Activated T-helper 1 cell treated with anti-CD3 and anti-CD28 coated beads, Interleukin-12 subunit alpha, Interleukin-12 subunit beta, Interleukin-2, Interleukin-4 antibody, amounts not matched to agents 30 ng/mL and 10 ng/mL and 1 ng/mL, durations not matched to agents 14 hours and 24 hours and 36 hours (primary cell): ENCODE results near the gene PRSS50. TPM values are rescaled to one million over a fixed set of nuclear protein-coding genes. Genes with fewer than 3 reads are reported as not detected.

Experiments
- DNase-seq: peaks from one replicate; pipeline ENCODE4 v3.0.0; 2021; ENCODE audit warnings: low spot score
- H3K27ac Mint-ChIP-seq: one replicate; pipeline ENCODE4 v1.8.0; 2021; ENCODE audit warnings: mild to moderate bottlenecking, mixed read lengths
- H3K27me3 Mint-ChIP-seq: one replicate; pipeline ENCODE4 v1.8.0; 2022; ENCODE audit warnings: mild to moderate bottlenecking, moderate library complexity, mixed read lengths; ENCODE audit not compliant: insufficient read depth
- H3K36me3 Mint-ChIP-seq: one replicate; pipeline ENCODE4 v1.8.0; 2021; ENCODE audit warnings: low read depth, mixed read lengths
- H3K4me1 Mint-ChIP-seq: one replicate; pipeline ENCODE4 v1.8.0; 2021; ENCODE audit warnings: low read depth, mixed read lengths
- H3K4me3 Mint-ChIP-seq: one replicate; pipeline ENCODE4 v1.8.0; 2021; ENCODE audit warnings: mild to moderate bottlenecking, moderate library complexity, mixed read lengths
- H3K9me3 Mint-ChIP-seq: one replicate; pipeline ENCODE4 v1.8.0; 2021; ENCODE audit warnings: mixed read lengths
- intact Hi-C: fragments of 100-400 bp; cut with micrococcal nuclease; formaldehyde crosslinking; loops from one replicate; pipeline ENCODE4 v1.15.1; 2024
- total RNA-seq: library from RNA; stranded (reverse); gene quantifications from 2 replicates; pipeline ENCODE4 v1.2.3, GENCODE V29; 2022

PRSS50 gene
- total RNA-seq, 1 donor from 2014 or later = not detected

DNA sequence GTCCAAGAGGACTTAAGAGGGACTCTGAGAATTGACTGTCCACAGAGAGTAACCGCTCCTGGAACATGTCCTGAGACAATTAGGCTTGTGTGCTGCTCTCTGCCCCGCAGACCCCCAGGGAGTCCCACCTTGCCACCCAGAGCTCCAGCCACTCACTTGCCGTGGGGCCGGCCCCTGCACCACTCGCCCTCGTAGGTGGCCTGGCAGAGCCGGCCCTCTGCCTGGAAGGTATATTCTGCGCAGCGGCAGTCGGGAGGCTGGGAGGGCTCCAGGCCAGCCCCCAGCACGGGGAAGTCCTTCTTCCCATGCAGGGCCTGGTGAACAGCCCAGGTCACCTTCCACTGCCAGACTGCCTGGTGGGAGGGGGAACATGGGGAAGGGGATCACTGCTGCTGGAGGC is 34.7 kb downstream of the PRSS50 start:
- no peak for DNase-seq
- no peaks in the 10 kb centered on the region for H3K27me3 Mint-ChIP-seq
- H3K4me1 Mint-ChIP-seq = no peaks in the 10 kb centered on the region
- no peak overlapping the region for H3K27ac Mint-ChIP-seq
- no peak overlapping the region for H3K4me3 Mint-ChIP-seq
- H3K9me3 Mint-ChIP-seq = no peaks in the 10 kb centered on the region
- no peaks in the 10 kb centered on the region for H3K36me3 Mint-ChIP-seq
- intact Hi-C loops = no loop called here

DNA sequence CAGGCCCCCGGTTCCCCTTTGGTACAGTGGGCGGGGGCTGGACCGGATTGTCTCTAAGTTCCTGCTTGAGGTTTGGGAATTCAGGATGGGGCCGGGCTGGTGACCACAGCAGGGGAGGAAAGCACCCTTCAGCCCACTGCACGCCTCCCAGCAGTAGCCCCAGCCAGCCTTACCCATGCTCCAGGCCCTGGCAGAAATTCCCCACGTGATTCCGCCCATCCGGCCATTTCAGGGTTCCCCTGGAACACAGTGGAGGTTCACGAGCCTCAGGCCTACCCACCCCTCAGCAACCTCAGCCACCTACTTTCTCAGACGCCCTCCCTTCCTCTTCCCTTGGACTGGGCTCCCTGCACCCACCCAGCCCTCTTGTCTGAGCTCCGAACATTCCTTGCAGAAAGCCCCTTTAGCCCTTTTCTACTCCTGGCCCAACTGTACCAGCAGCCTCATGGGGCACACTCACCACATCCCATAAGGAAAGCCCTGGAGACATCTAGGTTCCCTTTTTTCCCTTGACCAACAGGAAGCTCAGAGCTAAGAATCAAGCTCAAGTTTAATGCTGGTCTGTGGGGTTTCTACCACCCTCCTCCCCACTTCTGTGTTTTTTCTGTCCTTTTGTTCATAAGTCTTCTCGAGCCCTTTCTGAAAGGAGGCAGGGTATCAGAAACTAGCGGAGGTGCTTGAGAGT is 35.7 kb downstream of the PRSS50 start:
- intact Hi-C loops = no loop called here
- Mint-ChIP-seq H3K27ac (no peak overlapping the region), H3K9me3 (no peaks in the 10 kb centered on the region), H3K36me3 (no peaks in the 10 kb centered on the region), H3K4me3 (no peak overlapping the region), H3K27me3 (no peaks in the 10 kb centered on the region), H3K4me1 (no peaks in the 10 kb centered on the region)
- no peak for DNase-seq

DNA sequence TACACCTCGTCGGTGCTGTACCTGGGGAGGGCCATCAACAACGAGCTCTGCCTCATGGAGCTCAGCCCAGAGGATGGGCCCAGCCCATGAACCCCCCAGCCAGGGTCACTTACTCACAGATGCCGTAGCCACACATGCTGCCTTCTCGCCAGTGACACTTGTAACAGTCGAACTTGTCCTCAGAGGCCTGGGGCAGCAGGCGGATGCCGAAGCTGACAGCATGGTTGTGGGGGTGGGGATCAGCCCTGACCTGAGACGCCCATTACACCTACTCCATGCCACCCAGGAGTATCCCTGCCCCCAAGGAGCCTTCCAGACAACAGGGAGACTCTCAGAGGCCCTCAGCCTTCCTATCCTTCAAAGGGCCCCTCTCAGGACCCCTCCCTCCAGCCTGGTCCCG is 36.3 kb downstream of the PRSS50 start:
- Mint-ChIP-seq H3K27ac (no peak overlapping the region), H3K9me3 (no peaks in the 10 kb centered on the region), H3K36me3 (no peaks in the 10 kb centered on the region), H3K4me1 (no peaks in the 10 kb centered on the region), H3K27me3 (no peaks in the 10 kb centered on the region), H3K4me3 (no peak overlapping the region)
- no peak for DNase-seq
- intact Hi-C loops = no loop called here

DNA sequence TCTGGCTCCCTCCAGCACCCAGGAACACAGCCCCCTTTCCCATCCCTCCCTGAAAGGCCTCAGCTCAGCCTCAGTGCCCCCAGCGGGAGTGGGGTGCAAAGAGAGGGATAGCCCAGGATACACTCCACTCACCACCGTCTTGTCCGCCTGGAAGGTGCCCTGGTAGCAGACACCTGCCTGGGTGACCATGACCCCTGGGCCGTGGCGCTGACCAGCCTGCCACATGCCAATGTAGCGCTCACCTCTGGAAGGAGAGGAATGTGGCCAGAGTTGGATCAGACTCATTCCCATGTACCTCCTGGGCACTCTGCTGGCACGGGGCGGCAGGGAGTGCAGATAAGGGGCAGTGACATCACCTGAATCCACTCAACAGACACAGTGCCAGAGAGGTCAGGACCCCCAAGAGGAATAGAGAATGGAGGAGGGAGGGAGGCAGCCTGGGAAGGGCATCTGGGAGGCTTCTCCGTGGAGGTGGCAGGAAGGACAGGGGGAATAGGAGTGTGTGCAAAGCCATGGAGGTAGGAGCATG is 37.3 kb downstream of the PRSS50 start:
- Mint-ChIP-seq H3K4me3 (no peak overlapping the region), H3K27me3 (no peaks in the 10 kb centered on the region), H3K27ac (no peak overlapping the region), H3K4me1 (no peaks in the 10 kb centered on the region), H3K9me3 (no peaks in the 10 kb centered on the region), H3K36me3 (no peaks in the 10 kb centered on the region)
- intact Hi-C loops = no loop called here
- DNase-seq = no peak

DNA sequence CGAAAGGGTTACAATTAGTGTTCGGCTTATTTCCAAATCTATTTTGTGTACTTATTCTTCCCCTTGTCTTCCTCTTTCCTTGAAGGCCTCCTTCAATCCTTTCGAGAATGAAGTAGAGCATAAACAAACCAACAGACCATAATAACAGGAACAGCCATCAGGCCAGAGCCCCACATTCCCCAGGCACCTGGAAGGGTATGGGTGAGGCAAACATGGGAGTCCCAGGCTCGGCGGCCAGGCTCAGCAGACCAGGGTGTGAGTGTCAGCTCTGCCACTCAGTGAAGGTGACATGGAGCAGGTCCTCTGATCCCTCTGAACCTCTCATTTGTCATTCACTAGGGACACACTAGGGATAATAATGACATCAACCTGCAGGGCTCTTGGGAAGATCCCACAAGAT is 38.0 kb downstream of the PRSS50 start:
- Mint-ChIP-seq H3K27me3 (no peaks in the 10 kb centered on the region), H3K9me3 (no peaks in the 10 kb centered on the region), H3K27ac (no peak overlapping the region), H3K36me3 (no peaks in the 10 kb centered on the region), H3K4me1 (no peaks in the 10 kb centered on the region), H3K4me3 (no peak overlapping the region)
- DNase-seq = no peak
- intact Hi-C loops = no loop called here

DNA sequence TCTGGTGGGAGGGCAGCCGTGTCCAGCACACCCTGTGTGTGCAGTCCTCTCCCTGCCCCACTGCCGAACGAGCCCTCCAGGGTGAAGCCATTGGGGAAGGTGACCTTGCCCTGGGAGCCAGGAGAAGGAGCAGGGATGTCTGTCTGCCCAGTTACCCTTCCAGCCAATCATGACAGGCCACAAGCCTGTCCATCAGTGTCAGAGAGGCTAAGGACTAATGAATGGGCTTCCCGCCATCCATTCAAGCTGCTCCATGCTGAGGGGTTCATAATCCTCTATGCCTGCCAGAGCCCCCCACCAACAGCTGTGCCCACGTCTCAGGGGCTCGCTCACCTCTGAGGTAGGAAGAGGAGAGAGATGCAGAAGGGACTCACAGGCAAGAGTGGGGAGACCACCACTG is 39.4 kb downstream of the PRSS50 start:
- intact Hi-C loops = no loop called here
- Mint-ChIP-seq H3K9me3 (no peaks in the 10 kb centered on the region), H3K4me1 (no peaks in the 10 kb centered on the region), H3K36me3 (no peaks in the 10 kb centered on the region), H3K27ac (no peak overlapping the region), H3K4me3 (no peak overlapping the region), H3K27me3 (no peaks in the 10 kb centered on the region)
- DNase-seq = no peak

DNA sequence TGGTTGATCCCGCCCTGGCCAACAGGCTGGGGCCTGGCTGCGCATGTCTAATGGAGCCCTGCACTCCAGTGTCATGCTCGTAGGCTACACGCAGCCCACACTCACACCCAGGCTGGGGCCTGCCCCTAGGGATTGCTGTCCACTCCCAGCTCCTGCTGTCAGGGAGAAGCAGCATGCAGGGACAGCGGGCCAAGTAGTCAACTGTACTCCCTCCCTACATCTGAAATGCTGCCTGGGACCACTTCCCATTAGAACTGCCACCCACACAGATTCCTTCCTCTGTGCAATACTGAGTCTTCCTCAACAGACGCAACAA is 40.3 kb downstream of the PRSS50 start:
- no peak overlapping the region for H3K27ac Mint-ChIP-seq
- intact Hi-C loops = no loop called here
- H3K4me3 Mint-ChIP-seq = no peak overlapping the region
- no peaks in the 10 kb centered on the region for H3K27me3 Mint-ChIP-seq
- H3K9me3 Mint-ChIP-seq = no peaks in the 10 kb centered on the region
- H3K4me1 Mint-ChIP-seq = no peaks in the 10 kb centered on the region
- no peaks in the 10 kb centered on the region for H3K36me3 Mint-ChIP-seq
- DNase-seq = no peak

DNA sequence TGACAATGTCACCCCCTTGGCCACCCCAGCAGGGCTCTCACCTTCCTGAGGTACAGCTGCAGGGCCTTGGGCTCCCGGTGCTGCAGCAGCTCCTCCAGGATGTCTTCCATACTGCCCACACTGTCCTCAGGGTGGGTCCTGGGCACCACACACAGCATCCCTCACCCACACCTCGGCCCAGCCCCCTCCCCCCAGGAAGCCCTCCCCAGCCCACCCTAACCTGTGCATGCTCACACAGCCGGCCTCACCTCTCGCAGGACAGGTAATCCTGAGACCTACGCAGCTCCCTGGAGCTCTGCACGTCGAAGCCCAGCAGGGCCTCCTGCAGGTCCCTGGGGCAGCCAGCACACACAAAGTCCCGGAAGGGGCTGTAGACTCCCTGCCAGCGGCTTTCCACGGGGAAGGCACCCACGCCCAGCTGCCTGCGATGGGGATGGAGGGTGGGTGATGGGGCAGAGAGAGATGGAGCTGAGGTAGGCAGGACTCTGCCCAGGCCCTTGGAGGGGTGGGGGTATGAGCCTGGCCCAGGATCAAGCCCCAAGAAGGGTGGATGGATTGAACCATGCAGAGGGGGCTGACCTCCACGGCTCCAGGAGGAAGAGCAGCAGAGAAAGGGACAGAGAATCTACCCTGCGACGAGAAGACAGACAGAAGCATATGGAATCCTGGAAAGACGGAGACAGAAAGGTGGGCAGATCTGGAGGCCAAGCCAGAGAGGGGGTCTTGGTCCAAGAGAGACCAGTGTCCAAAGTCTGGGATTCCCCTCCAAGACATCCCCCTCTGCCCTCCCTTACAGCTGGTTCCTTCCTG is 40.9 kb downstream of the PRSS50 start:
- H3K4me1 Mint-ChIP-seq = no peaks in the 10 kb centered on the region
- no peaks in the 10 kb centered on the region for H3K9me3 Mint-ChIP-seq
- no peaks in the 10 kb centered on the region for H3K36me3 Mint-ChIP-seq
- no peak overlapping the region for H3K4me3 Mint-ChIP-seq
- no peak overlapping the region for H3K27ac Mint-ChIP-seq
- DNase-seq = no peak
- H3K27me3 Mint-ChIP-seq = no peaks in the 10 kb centered on the region
- intact Hi-C loops = no loop called here

DNA sequence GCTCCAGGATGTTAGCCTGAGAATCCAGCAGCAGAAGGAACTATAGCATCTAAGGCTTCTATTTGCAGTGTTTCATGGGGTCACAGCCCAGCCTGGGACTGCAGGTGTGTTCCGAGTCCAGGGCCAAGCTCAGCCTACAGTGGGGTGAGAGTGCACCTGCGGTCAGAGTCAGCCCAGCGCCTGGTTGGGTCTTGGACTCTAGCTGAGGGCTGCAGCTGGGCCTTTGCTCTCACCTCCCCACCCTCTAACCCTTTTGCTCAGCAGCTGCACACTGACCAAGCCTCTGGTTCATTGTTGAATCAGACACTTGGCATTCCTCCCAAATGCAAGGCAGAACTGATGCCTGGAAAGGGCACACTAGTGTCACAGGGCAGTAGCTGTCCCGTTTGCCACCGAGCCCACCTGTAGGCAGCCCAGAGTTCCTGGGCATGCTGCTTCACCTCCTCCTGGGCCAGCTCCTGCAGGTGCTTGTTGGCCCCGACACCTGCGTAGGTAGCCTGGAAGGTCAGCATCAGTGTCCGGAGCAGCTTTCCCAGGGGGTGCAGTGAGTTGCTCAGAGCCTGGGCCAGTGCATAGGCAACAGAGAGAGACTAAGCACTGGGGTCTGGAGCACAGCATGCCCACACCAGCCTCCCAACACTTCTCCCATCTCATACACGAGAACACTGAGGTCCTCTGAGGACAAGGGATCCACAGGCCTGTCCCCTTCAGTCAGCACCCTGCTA is 41.7 kb downstream of the PRSS50 start:
- H3K4me3 Mint-ChIP-seq = no peak overlapping the region
- H3K27ac Mint-ChIP-seq = no peak overlapping the region
- intact Hi-C loops = no loop called here
- DNase-seq = no peak
- no peaks in the 10 kb centered on the region for H3K36me3 Mint-ChIP-seq
- H3K27me3 Mint-ChIP-seq = no peaks in the 10 kb centered on the region
- no peaks in the 10 kb centered on the region for H3K4me1 Mint-ChIP-seq
- H3K9me3 Mint-ChIP-seq = no peaks in the 10 kb centered on the region

DNA sequence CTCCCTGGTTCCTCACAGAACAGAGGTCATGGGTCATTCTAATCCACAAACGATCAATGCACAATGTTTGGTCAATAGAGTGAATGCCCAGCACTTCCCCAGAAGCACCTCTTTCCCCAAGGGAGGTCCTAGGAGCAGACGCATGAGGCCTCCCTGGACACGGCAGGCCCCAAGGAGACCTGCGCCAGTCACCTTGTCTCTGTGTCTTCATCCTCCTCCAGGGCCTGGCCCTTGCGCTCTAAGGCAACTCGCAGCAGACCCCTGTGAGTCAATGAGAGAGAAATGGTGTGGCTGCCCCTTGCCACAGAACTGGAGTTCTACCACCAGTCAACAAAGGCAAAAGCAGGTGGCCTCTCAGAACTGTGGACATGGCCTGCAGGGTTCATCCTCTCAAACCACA is 42.2 kb downstream of the PRSS50 start:
- Mint-ChIP-seq H3K27me3 (no peaks in the 10 kb centered on the region), H3K27ac (no peak overlapping the region), H3K9me3 (no peaks in the 10 kb centered on the region), H3K4me3 (no peak overlapping the region), H3K36me3 (no peaks in the 10 kb centered on the region), H3K4me1 (no peaks in the 10 kb centered on the region)
- intact Hi-C loops = no loop called here
- no peak for DNase-seq

DNA sequence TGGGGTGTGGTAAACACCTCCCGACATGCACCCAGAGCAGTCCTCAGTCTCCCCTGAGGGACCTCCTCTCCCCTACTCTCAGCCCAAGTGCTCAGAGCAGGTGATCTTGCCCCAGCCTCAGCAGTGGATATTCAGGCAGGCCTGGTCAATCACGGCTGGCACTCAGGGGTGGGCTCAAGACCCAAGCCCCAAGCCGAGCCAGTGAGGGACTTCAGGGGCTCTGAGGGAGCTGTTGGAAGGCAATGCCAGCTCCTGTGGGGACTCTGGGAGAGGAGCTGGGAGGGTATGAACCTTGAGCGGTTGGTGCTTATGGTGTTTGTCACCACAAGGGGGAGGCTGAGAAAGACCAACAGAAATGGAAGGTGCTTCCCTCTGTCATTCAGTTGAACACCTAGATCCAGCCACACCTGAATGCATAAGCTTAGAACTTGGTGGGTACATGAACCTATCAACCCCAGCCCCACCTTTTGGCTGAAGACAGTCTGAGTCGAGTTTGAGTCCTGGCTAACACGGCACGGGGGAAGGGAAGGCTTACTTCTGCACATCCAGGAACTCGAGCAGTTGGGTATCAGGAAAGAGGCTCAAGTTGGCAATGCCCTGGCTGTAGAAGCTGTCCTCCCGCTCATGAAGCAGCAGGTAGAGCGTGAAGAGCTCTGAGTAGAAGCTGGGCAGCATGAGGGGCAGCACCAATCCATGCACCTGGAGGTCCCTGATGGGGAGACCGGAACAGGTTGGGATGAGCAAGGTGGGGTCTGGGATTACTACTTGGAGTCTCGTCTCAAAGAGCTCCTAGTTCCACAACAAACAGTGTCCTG is 43.4 kb downstream of the PRSS50 start:
- H3K27me3 Mint-ChIP-seq = no peaks in the 10 kb centered on the region
- H3K4me3 Mint-ChIP-seq = no peak overlapping the region
- H3K27ac Mint-ChIP-seq = no peak overlapping the region
- intact Hi-C loops = no loop called here
- H3K36me3 Mint-ChIP-seq = no peaks in the 10 kb centered on the region
- H3K9me3 Mint-ChIP-seq = no peaks in the 10 kb centered on the region
- H3K4me1 Mint-ChIP-seq = no peaks in the 10 kb centered on the region
- no peak for DNase-seq

DNA sequence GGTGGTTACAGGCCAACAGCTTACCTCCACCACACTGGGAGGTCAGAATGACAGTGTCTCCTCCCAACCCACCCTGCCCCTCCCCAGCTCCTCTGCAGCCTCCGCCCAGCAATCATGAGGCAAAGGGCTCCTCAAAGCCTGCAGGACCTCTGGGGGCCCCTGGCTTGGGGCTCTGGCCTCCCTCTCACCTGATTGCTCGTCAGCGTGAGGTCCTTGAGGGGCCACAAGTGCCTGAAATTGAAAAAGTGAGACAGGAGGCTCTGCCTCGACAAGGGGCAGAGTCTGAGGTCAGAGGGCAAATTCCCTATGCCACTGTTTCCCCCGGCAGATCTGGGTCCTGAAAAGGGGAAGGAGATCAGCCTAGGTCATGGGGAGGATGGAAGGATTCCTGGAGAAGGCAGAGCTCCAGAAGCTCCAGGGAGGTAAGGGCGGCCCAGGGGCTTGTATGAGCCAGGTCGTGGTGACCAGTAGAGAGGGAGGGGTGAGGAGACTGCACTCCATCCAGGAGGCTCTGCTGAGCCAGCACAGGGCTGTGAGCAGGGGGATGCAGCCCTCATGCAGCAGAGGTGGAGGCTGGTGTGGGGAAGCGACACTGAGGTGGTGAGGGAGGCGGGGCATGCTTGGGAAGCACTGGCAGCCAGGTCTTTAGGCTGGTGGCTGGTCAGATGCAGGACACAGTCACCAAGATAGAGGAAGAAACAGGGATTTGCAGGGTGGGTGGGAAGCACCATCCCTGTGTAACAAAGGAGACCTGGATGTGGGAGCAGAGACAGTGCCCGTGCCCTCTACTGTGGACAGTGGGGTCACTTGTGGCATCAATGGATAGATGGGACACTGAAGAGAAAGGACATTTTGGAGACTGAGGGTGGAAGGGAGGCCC is 44.3 kb downstream of the PRSS50 start:
- H3K9me3 Mint-ChIP-seq = no peaks in the 10 kb centered on the region
- no peaks in the 10 kb centered on the region for H3K27me3 Mint-ChIP-seq
- intact Hi-C loops = no loop called here
- no peak overlapping the region for H3K4me3 Mint-ChIP-seq
- no peaks in the 10 kb centered on the region for H3K4me1 Mint-ChIP-seq
- H3K27ac Mint-ChIP-seq = no peak overlapping the region
- no peaks in the 10 kb centered on the region for H3K36me3 Mint-ChIP-seq
- no peak for DNase-seq
